Glomerular visceral epithelial cell (primary cell): ENCODE data around the gene ABR.

Experiments used
- DNase-seq: peaks from one replicate; pipeline ENCODE4 v3.0.0-alpha.2; 2016; ENCODE audit errors: extremely low spot score

Gene ABR

DNA sequence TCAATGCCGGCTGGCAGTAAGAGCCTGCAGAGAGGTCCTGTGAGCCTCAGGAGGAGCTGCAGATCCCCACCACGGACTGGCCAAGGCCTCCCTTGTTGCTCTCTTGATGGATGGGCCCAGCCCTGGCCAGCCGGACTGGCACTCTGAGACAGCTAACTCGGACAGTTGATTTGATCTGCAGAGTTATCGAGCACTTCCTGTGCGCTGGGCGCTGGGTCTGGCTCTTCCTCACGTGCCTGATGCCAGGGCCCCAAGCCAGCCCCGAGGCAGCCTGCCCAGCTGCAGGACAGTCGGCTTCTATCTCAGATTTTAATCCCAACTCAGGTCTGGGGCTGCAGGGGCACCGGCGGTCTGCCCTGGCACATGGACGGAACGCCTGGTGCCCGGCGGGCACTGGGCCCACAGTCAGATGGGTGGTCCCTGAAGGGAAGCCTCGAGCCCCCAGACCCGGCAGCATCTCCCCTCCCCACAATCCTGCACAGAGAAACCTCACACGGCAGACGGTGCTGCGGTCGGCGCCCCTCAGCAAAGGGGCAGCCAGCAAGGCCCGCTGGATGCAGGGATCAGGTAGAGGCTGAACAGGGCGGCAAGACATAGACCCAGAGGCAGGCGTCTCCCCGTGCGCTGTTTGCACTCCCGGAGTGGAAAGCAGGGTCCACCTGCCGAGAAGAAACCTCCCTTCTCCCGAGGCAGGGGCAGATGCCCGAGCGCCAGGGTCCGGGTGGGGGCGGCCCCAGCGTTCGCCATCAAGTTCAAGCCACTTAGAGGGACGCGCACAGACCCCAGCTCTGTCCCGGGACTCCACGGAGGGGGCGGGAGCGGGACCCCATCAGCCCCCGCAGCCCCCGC, 148.9 kb downstream of the ABR start:
- DNase-seq = no peak

DNA sequence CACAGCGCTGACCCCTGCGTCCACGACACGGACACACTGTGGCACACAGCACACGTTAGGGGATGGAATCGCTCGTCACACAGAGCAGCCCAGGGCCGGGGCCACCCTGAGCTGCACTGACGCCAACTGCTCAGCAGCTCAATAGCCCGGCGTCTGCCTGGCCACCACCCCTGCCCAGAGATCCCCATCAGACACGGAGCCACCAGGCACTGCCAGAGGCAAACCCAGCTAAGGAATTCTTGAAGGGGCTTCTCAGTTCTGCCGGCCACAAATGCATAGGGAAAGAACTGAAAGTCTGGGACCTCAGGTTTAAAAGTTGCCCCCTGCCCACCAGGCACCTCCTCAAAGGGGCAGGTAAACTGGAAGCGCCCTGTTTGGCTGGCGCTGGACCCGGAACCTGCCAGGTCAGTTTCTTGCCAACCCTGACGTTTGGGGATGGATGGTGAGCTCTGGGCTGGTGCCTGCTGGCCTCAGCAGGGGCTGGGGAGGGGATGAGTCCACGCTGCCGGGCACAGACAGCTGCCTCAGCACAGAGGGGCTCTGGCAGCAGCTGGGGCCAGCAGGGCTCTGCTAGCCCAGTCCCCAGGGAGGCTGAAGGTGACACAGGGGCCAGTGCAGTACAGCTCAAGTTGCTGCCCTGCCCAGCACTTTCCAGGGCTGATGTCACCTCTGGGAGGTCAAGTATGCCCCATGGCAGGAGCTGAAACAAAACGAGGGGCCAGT, 149.7 kb downstream of the ABR start:
- DNase-seq = no peak

DNA sequence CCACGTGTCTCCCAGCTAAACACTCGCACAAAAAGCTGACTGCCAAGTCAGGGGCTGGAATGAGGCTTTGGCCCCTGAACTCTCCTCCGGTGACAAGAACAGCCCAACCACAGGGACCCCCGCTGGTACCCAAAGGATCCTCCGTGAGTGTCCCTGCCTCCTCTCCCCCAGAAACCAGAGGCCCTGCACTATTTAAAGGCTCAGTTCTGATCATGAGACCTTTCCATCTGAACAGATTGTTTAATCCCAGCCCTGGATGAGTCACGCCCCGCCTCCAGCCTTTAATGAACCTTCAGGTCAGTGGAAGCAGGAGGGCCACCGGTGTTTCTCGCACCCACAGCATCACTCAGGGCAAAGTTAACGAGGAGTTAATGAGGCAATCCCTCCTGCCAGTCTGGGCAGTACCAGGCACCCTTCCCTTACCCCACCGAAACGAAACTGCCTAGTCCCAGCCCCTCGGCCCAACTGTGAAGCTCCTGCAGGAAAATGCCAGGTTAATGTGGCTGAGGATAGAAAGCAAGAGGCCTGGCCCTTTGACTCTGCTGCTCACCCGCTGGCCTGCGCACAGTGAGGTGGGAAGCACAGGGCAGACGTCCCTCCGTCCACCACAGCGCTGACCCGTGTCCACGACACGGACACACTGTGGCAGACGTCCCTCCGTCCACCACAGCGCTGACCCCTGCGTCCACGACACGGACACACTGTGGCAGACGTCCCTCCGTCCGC, 150.4 kb downstream of the ABR start:
- DNase-seq = peak; percentile 43

GRCh38 chr17:1027044-1027443, 152.7 kb downstream of the ABR start:
- DNase-seq = no peak

- DNase-seq = no peak
Observed at GRCh38 chr17:1026599-1026975, 153.2 kb downstream of the ABR start.

DNA sequence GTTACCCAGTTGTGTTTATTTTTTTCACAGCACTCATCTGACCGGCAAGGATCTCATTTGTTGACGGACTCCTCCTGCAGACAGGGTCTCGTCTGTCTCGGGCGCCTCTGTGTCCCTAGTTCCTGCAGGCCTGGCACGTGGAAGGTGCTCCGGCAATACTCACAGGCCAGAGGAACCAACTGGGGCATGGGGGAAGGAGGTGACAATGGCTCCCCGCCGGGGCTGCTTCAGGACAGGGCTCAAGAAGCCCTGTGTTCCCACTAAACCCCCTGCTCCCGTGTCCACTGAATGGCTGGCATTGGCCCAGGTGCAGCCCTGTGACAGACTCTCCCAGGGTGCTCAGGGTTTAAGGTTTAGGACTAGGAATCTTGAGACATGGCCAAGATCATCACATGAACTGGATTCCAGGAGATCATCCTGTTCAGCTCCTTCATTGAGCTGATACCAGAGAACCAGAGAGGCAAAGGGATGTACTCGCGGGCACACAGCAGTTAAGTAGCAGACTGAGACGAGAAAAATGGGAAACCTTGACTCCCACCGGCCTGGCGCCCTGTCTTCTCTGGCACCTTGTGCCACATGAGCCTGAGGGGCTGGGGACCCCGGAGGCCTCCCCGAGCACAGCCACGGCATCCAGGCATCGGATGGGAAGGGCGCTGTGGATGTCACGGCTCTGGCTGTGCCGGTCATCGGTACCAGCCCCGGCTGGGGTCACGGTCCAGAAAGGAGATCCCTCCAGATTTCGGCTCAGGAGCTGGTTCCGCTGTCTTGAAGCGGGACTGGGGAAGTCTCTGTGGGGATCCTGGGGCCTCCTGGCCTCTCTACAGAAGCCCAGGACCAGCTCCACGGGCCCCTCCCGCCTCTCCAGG, 153.8 kb downstream of the ABR start:
- DNase-seq = no peak

GRCh38 chr17:1024076-1024475, 155.7 kb downstream of the ABR start:
- DNase-seq = no peak

- DNase-seq = no peak
Observed at GRCh38 chr17:1022278-1023024, 157.3 kb downstream of the ABR start.

DNA sequence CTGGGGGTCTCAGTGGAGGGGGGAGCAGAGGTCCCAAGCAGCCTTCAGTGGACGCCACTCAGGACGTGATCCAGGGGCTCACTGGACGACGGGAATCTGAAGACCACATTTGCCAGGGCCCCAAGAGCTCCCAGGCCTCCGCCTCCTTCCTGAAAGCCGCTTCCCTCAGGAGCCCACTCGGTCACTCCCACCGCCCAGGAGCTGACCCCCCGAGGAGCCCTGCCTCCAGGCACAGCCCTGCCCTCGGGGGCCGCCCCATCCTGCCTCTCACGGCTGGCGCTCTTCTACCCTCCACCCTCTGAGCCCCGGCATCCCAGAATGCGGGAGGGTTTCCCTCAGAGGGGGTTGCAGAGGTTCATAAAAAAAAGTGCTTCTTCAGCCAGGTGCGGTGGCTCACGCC, 158.6 kb downstream of the ABR start:
- no peak for DNase-seq

GRCh38 chr17:1019451-1019850, 160.3 kb downstream of the ABR start:
- no peak for DNase-seq

DNA sequence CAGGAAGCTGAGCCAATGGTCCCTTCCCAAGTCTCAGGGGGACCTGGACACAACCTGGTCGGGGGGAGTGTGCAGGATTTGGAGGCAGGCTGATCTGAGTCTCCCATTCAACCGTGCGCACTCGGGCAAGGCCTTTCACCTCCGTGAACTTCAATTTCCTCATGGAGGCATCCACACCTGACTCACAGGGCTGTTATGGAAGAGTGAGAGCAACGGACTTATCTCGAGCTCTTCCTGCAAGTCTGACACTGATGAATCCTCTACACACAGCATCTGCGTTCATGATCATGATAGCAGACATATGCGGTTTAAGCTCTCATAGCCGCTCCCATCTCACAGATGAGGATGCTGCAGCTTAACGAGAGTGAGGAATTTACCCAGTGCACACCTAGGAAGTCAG, 161.2 kb downstream of the ABR start:
- no peak for DNase-seq

- no peak for DNase-seq
Observed at GRCh38 chr17:1013729-1014090, 166.1 kb downstream of the ABR start.

DNA sequence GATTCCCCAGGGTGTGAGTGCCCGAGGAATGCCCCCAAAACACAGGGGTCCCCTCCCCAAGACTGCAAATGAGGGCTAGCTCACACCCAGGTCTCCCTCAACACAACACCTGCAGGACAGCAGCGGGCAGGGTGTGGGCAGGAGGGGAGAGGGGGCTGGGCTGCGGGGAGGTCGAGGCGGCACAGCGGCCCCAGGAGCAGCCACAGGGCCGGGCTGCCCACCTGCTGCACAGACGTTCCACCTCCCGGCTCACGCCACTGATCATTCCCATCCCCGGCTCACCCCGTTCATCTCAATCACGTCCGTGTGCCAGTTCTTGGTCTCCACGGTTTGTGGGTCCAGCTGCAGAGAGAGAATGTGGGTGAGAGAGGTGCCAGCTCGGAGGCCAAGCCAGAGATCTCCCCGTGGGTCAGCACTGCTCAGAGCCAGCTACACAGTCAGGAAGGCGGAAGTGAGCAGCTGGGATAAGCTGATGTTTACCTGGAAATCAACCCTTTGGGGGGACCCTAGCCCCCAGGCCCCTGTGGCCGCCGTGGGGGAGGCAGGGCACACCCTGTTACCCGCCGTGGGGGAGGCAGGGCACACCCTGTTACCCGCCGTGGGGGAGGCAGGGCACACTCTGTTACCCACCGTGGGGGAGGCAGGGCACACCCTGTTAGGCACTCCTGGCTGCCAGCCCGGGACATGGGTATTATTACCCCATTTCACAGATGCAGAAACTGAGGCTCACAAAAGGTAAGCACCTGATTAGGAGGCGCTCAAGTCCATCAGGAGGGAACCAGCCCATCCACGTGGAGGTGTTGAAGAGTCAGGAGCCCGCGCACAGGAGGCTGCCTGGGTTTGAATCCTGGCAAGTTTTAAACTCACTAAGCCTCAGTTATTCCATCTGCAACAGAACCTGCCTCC, 166.7 kb downstream of the ABR start:
- no peak for DNase-seq

DNA sequence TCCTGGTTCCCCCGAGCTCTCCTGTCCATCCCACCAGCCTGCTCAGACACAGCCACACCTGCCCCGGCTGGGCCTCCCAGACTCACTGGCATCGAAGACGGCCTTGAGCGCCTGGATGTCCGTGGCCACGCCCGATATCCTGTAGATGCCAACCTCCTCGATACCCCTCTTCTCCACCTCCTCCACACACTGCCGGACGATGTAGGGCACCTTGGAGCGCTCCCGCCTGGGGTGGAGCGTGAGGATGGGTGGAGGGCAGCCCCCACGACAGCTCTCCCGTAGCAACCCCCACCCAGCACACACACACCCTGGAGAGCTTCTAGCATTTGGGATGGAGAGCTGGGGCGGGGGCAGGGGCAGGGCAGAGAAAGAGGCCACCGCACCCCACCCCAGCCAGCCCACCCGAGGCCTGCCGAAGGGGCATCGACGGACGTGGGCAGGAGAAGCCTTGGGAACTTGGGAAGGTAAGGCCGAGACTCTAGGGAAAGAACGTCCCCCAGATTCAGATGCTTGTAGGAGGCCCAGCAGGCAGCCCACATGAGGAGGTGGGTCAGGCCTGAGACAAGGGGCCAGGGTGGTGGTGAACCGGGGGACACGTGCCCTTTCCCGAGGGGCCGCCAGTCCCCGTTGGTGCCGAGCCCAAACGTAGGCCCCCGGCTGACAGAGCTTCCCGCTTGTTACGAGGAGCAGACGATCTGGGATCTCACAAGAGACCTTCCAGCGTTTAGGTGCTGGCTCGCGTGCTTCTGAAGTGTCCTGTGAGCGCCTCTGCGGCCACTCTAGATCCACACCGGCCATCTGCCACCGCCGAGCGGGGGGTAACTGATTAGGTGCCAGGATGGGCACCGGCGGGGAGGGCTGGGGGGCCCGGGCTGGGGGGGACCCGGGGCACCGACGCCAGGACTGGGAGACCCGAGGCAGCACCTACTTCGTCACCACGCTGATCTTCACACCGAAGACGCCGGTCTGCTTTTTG, 167.7 kb downstream of the ABR start:
- DNase-seq = no peak

- no peak for DNase-seq
Observed at GRCh38 chr17:1011138-1011537, 168.6 kb downstream of the ABR start.

GRCh38 chr17:1010586-1010985, 169.2 kb downstream of the ABR start:
- no peak for DNase-seq

GRCh38 chr17:1010086-1010450, 169.7 kb downstream of the ABR start:
- DNase-seq = no peak

DNA sequence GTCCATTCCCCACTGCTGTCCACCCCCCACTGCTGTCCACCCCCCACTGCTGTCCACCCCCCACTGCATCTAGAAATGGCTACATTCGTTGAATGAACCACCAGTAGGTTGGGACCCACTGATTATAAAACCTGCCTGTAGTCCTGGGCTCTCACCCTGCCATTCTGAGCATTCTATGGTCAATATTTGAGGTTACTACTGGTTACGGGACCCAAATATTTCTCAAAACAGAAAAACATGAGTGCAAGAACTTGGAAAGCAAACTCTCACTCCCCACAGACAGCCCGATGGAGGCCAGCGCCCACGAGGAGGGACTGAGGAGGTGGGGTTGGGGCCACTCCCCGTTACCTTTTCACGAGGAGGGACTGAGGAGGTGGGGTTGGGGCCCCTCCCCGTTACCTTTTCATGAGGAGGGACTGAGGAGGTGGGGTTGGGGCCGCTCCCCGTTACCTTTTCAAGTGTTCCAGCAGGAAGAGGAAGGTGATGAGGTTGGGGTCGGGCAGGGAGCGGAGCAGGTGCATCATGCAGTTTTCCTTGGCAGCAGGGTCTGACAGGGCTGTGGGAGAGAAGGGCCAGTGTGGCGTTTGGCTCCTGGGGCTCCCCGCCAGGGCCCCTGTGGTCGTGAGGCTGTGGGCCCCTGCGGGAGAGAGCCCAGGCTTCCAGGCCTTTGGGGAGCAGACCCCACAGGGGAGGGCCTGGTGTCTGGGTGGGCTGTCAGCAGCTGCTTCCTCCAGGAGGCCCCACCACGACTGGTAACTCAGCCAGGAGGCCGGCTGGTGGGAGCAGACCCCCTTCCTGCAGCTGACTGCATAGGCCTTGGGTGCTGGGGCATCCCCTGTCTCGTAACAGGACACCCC, 170.3 kb downstream of the ABR start:
- DNase-seq = no peak
